LNCaP clone FGC (cell line): ENCODE data around the gene KYAT1.

Experiments
- DNase-seq: peaks from one replicate; pipeline ENCODE4 v3.0.0-alpha.2; 2011; ENCODE audit warnings: low read depth
- H3K4me3 ChIP-seq: 2 replicates; pipeline ENCODE4 v1.5.1; 2011; ENCODE audit warnings: mild to moderate bottlenecking, low read depth, low read length, control low read depth
- CTCF ChIP-seq: IDR thresholded peaks from 2 replicates; pipeline ENCODE4 v1.5.1; 2012; ENCODE audit warnings: mild to moderate bottlenecking; ENCODE audit not compliant: control insufficient read depth, insufficient read depth; ENCODE audit errors: extremely low read depth

The KYAT1 gene

GRCh38 chr9:128901822-128902221, 20.1 kb upstream of the KYAT1 start:
- TF ChIP-seq CTCF = no peak
- H3K4me3 ChIP-seq = no peak overlapping the region
- DNase-seq = no peak

GRCh38 chr9:128901379-128901778, 19.6 kb upstream of the KYAT1 start:
- TF ChIP-seq CTCF = no peak
- no peak overlapping the region for H3K4me3 ChIP-seq
- DNase-seq = no peak

- TF ChIP-seq CTCF = no peak
- H3K4me3 ChIP-seq = no peak overlapping the region
- DNase-seq = no peak
Observed at GRCh38 chr9:128899566-128900322, 18.0 kb upstream of the KYAT1 start.

GRCh38 chr9:128898845-128899565, 17.3 kb upstream of the KYAT1 start:
- DNase-seq = no peak
- no peak for TF ChIP-seq CTCF
- H3K4me3 ChIP-seq = no peak overlapping the region

GRCh38 chr9:128898382-128898781, 16.6 kb upstream of the KYAT1 start:
- no peak overlapping the region for H3K4me3 ChIP-seq
- no peak for TF ChIP-seq CTCF
- DNase-seq = no peak

- DNase-seq = no peak
- TF ChIP-seq CTCF = no peak
- no peak overlapping the region for H3K4me3 ChIP-seq
Observed at GRCh38 chr9:128895556-128895955, 13.8 kb upstream of the KYAT1 start.
